Measurements from ENCODE around the gene MBOAT2.

The MBOAT2 gene

GRCh38 chr2:8821276-8822217, 181.9 kb downstream of the MBOAT2 start:
- no peak for DNase-seq (ENCODE audit: low read depth in 2 of 2)

- no peak for DNase-seq (ENCODE audit: low read depth in 2 of 2)
These were observed 183.5 kb downstream of the MBOAT2 start for GRCh38 chr2:8819948-8820347.

GRCh38 chr2:8819194-8819593, 184.3 kb downstream of the MBOAT2 start:
- no peak for DNase-seq (ENCODE audit: low read depth in 2 of 2)

GRCh38 chr2:8817221-8817620, 186.3 kb downstream of the MBOAT2 start:
- DNase-seq (ENCODE audit: low read depth in 2 of 2) = no peak

GRCh38 chr2:8806885-8807704, 196.4 kb downstream of the MBOAT2 start:
- DNase-seq (ENCODE audit: low read depth in 2 of 2) = no peak

GRCh38 chr2:8805278-8806210, 197.9 kb downstream of the MBOAT2 start:
- no peak for DNase-seq (ENCODE audit: low read depth in 2 of 2)

- no peak for DNase-seq (ENCODE audit: low read depth in 2 of 2)
These were observed 199.7 kb downstream of the MBOAT2 start for GRCh38 chr2:8803658-8804379.

GRCh38 chr2:8802741-8803140, 200.7 kb downstream of the MBOAT2 start:
- no peak for DNase-seq (ENCODE audit: low read depth in 2 of 2)
